Immature natural killer cell (primary cell): Measurements from ENCODE around the gene CCDC81. TPM values are rescaled to one million over a fixed set of nuclear protein-coding genes. Genes with fewer than 3 reads are reported as not detected.

Experiments
- DNase-seq, 3 donors: peaks; one replicate each; pipeline ENCODE4 v3.0.0; 2022; ENCODE audit warnings: mixed read lengths in 1 of 3
- H3K27ac Mint-ChIP-seq, 6 donors: one replicate each; pipeline ENCODE4 v1.8.0; 2020; ENCODE audit warnings: mixed read lengths in 6 of 6, mild to moderate bottlenecking in 5 of 6, inconsistent platforms in 4 of 6, moderate library complexity in 3 of 6
- H3K27me3 Mint-ChIP-seq, 3 donors: one replicate each; pipeline ENCODE4 v1.8.0; 2020 to 2021; ENCODE audit warnings: low read depth in 3 of 3, mild to moderate bottlenecking in 3 of 3, mixed read lengths in 3 of 3, moderate library complexity in 3 of 3, inconsistent platforms in 1 of 3
- H3K36me3 Mint-ChIP-seq, 3 donors: one replicate each; pipeline ENCODE4 v1.8.0; 2020; ENCODE audit warnings: mixed read lengths in 3 of 3, inconsistent platforms in 2 of 3, mild to moderate bottlenecking in 2 of 3
- H3K4me1 Mint-ChIP-seq, 2 donors: one replicate each; pipeline ENCODE4 v1.8.0; 2020; ENCODE audit warnings: inconsistent platforms in 2 of 2, mild to moderate bottlenecking in 2 of 2, mixed read lengths in 2 of 2, moderate library complexity in 1 of 2
- H3K4me3 Mint-ChIP-seq, 5 donors: one replicate each; pipeline ENCODE4 v1.8.0; 2020; ENCODE audit warnings: mild to moderate bottlenecking in 5 of 5, mixed read lengths in 5 of 5, inconsistent platforms in 3 of 5, moderate library complexity in 3 of 5
- H3K9me3 Mint-ChIP-seq, 6 donors: one replicate each; pipeline ENCODE4 v1.8.0; 2020; ENCODE audit warnings: mild to moderate bottlenecking in 6 of 6, mixed read lengths in 6 of 6, inconsistent platforms in 4 of 6, moderate library complexity in 3 of 6
- polyA plus RNA-seq, 3 donors: library from polyadenylated mRNA; unstranded; fragments of 300-500 nt; fragmentation: Illumina TruSeq; gene quantifications; one replicate each; pipeline ENCODE4 v1.2.3, GENCODE V29; 2021

The CCDC81 gene
- polyA plus RNA-seq, 3 donors from 2014 or later: 0.13 to 0.40 TPM; not detected in 1

DNA sequence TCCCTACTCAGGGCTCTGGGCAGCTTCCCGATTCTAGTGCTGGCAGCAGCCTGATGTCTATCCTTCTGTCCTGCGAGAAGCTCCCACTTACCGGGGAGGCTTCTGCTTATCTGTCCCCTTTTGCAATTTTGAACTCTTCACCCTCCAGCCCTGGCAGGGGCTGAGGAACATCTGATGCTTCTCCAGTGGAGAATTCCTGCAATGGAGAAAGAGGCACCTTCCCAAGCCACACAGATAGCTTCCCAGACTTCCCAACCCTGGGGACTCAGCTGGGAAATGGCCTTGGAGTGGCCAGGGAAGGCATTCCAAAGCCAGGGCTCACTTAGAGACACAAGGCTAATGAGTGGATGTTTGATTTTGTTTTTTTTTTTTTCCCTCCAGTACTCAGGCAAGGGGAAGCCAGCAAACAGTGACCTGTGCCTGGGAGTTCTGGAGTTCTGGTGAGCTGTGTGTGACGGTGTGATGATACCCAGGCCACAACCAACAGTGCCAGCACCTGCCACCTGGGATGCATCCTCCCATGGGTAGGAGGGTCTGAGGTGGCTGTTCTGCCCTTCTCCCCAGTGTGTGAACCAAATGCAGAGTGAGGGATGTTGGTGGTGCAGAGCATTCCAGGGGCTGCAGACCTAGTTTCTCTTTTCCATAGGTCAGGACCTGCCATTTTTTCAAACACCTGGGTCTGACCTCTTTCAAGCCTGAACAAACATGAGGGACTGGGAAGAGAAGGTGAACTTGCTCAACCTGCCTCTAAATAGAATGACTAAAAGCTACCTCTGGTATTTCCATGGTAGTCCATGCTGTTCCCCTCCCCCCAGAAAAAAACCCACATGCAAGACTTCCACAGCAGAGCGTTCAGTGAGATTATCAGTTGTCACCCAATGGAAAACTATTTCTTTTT lies 95.1 kb downstream of the CCDC81 start:
- no peak for DNase-seq
- Mint-ChIP-seq H3K4me1 (peaks cover 3 to 29% of the 10 kb centered on the region in 2 donors), H3K27me3 (peaks cover 4 to 5% (median 5%) of the 10 kb centered on the region in 3 donors), H3K4me3 (no peak overlapping the region), H3K9me3 (peaks cover 0 to 1% (median 0%) of the 10 kb centered on the region in 6 donors), H3K36me3 (peaks cover 0 to 27% (median 8%) of the 10 kb centered on the region in 3 donors), H3K27ac (no peak overlapping the region)

Other genes with a start within 250 kb of the CCDC81 start
- 10 to 100 TPM in 1 of 3 donors, 1 to 10 TPM in 2; 1.6 to 15.6 (median 8.3) TPM for gene EED, start 130.1 kb upstream of the CCDC81 start, polyA plus RNA-seq
- gene HIKESHI, start 72.6 kb upstream of the CCDC81 start, polyA plus RNA-seq: 100 to 1,000 TPM in 1 of 3 donors, 10 to 100 TPM in 2; 80.6 to 108 (median 87.6) TPM